Pancreas (tissue), 10 donors: ENCODE results near the gene ZNF71. TPM values are rescaled to one million over a fixed set of nuclear protein-coding genes. Genes with fewer than 3 reads are reported as not detected.
"Not testable (repeated sequence)": the region's sequence is repeated elsewhere in the genome, so short reads cannot be mapped to it uniquely, and the experiment has no call there.

Source experiments
- ATAC-seq, 4 donors: fragments of 200-7000 bp; cut with Tn5 transposase; one replicate each; pipeline versions ENCODE4 v1.8.0 to v1.9.1; 2020; ENCODE audit warnings: mild to moderate bottlenecking in 4 of 4, moderate library complexity in 4 of 4
- DNase-seq, 6 donors: peaks; one replicate each; pipeline ENCODE4 v3.0.0-alpha.2; 2020
- FAIRE-seq: peaks from 2 replicates; lab custom pipeline; 2012; peaks lifted over from hg19 to GRCh38; lab: Jason Lieb, UNC
- H3K27ac ChIP-seq, 4 donors: fragments of 200-600 bp; sonication (generic); 1 replicate in 3 of 4; 2 replicates in 1 of 4; pipeline versions ENCODE4 v1.5.0 to v1.8.0; 2020
- H3K27me3 ChIP-seq, 4 donors: fragments of 200-600 bp; one replicate each; pipeline ENCODE4 v1.8.0; 2021
- H3K36me3 ChIP-seq, 3 donors: fragments of 200-600 bp; sonication (generic) in 1 of 3; one replicate each; pipeline versions ENCODE4 v1.5.0 to v1.8.0; 2020 to 2021
- H3K4me1 ChIP-seq, 3 donors: fragments of 200-600 bp; one replicate each; pipeline ENCODE4 v1.8.0; 2021
- H3K4me3 ChIP-seq, 4 donors: fragments of 200-600 bp; sonication (generic) in 2 of 4; one replicate each; pipeline versions ENCODE4 v1.5.0 to v1.8.0; 2020 to 2021
- H3K9me3 ChIP-seq, 4 donors: fragments of 200-600 bp; one replicate each; pipeline ENCODE4 v1.8.0; 2021
- CTCF ChIP-seq, 4 donors: fragments of 200-600 bp; sonication (generic) in 3 of 4; IDR thresholded peaks; one replicate each; pipeline versions ENCODE4 v1.5.0 to v1.8.0; 2021; ENCODE audit warnings: antibody characterized with exemption in 4 of 4
- WGBS, 2 donors: extraction: QIAGEN DNeasy Blood & Tissue Kit; methylation state at CpG; one replicate each; pipeline ENCODE4 v1.1.7; 2013; 5-methylcytosine and 5-hydroxymethylcytosine counted together
- intact Hi-C, 3 donors: fragments of 100-400 bp; cut with DNase I; formaldehyde crosslinking; loops; one replicate each; pipeline versions ENCODE4 v1.11.1 to v1.14.2; 2022
- polyA plus RNA-seq, 2 donors: library from polyadenylated mRNA; stranded (reverse); fragments of 200-250 nt; gene quantifications; one replicate each; pipeline ENCODE4 v1.2.3, GENCODE V29; 2013
- total RNA-seq, 6 donors: library from RNA; stranded (reverse); fragmentation: NEBNext Ultra II Directional in 4 of 6; extraction: Animal tissue kit (Norgen Biotek cat#: 25700) in 4 of 6; gene quantifications; one replicate each; pipeline versions ENCODE4 v1.2.1 to v1.2.4, GENCODE V29; 2021 to 2023
- donor health status: healthy with polysubstance abuse.
- donor health status: DM: no; HTN: no; CAD: no; lungs with moderate emphysema.
- donor health status: DM: no; HTN: no; CAD: no.
- donor health status: control.
- donor health status: control.
- donor health status: Bipolar disorder and iron deficiency.
- donor health status: DM: yes; HTN: yes; CAD: no.
- donor health status: DM: no; HTN: no; CAD: no.
- donor health status: DM: no; HTN: no; CAD: no.
- donor health status: DM: yes; HTN: yes; CAD: no.

Gene ZNF71
- total and polyA plus RNA-seq, 8 donors, result 1.8 to 4.1 (median 2.0) TPM

DNA sequence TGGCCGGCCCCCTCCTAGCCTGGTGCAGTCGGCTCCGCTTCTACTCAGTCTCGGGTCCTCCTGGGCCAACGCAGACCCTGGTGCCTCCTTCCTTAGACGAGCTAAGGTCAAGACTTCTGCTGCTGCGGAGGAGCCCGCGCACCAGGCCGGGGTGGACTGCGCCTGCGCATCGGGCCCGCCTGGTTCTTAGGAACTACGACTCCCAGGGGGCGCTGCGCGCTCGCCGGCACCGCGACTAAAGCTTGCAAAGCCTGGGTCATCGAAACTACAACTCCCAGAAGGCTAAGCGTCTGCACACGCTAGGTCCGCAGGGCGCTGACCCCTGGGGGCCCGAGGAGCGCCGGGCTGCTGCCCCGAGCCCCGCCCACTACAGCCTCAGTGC is 76.5 kb downstream of the ZNF71 start, which contains the start of gene ZNF835:
Gene ZNF835 (minus strand): TSS at position 145 of the 382 bp plus-strand sequence. CDS start 6,559 bp downstream, outside the sequence.
- Histone ChIP-seq H3K4me1 (no peaks in the 10 kb centered on the region), H3K27ac (peak within 1 kb of the TSS in 2 of 4 donors; percentile 31 to 44), H3K9me3 (no peaks in the 10 kb centered on the region), H3K27me3 (no peaks in the 10 kb centered on the region), H3K4me3 (peak within 1 kb of the TSS; percentile 18 to 61 (median 47)), H3K36me3 (no peaks in the 10 kb centered on the region)
- intact Hi-C loops, result no loop called here
- WGBS, 2 donors, result 0 to 3% methylated on average over 32 of the region's 32 CpGs
- peak in 1 of 4 donors; percentile 15 for TF ChIP-seq CTCF (IDR thresholded peaks at IDR 0.05)
- DNase-seq, result peak; percentile 83 to 95 (median 88)
- ATAC-seq, result peak; percentile 90 to 96 (median 95)
- FAIRE-seq, result no peak

DNA sequence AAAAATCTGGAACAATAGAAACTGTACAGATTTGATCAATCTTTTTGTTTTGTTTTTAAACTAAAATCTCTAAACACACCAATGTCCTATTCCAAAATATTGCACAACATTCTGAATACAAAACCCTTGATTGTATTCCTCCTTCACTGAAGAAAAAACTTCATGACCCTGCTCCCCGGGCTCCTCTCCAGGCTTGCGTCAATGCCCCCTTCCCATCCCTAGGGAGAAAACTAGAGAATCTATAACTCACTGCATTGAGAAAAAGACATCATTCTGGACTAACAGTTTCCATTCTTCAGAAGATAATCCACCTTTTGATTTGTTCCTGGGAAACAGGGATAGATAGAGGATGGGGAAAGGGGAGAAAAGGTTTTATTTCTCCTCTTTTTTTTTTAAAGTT is 77.5 kb downstream of the ZNF71 start:
- H3K27ac ChIP-seq, H3K4me1 ChIP-seq, ATAC-seq, H3K4me3 ChIP-seq, H3K36me3 ChIP-seq, FAIRE-seq, H3K9me3 ChIP-seq, H3K27me3 ChIP-seq, DNase-seq, intact Hi-C loops: not testable (repeated sequence)
- WGBS, 2 donors, result 54 to 67% methylated on average over 2 of the region's 2 CpGs

Other genes with a start within 250 kb of the ZNF71 start
- 1 to 10 TPM; 1.2 to 2.0 (median 1.8) TPM for gene ZNF582, start 201.8 kb upstream of the ZNF71 start, total RNA-seq
- 1 to 10 TPM; 1.6 to 2.6 TPM for gene ZNF582, start 201.8 kb upstream of the ZNF71 start, polyA plus RNA-seq
- gene ZNF583, start 191.0 kb upstream of the ZNF71 start, total RNA-seq, result 1 to 10 TPM; 1.7 to 3.4 (median 2.3) TPM
- 1 to 10 TPM in 1 of 2 donors, under 1 TPM in 1; 0.84 to 1.9 TPM for gene ZNF583, start 191.0 kb upstream of the ZNF71 start, polyA plus RNA-seq
- gene ZNF667, start 118.0 kb upstream of the ZNF71 start, total RNA-seq, result 1 to 10 TPM in 3 of 6 donors, under 1 TPM in 3; 0.54 to 3.3 (median 0.99) TPM
- gene ZNF667, start 118.0 kb upstream of the ZNF71 start, polyA plus RNA-seq, result 1 to 10 TPM; 2.0 to 4.5 TPM
- 1 to 10 TPM in 5 of 6 donors, under 1 TPM in 1; 0.73 to 5.4 (median 2.4) TPM for gene ZNF471, start 87.4 kb upstream of the ZNF71 start, total RNA-seq
- gene ZNF471, start 87.4 kb upstream of the ZNF71 start, polyA plus RNA-seq, result 1 to 10 TPM; 1.9 to 3.5 TPM
- 1 to 10 TPM; 2.1 to 4.8 (median 2.8) TPM for gene ZFP28, start 56.4 kb upstream of the ZNF71 start, total RNA-seq
- 1 to 10 TPM; 2.7 to 4.7 TPM for gene ZFP28, start 56.4 kb upstream of the ZNF71 start, polyA plus RNA-seq
- 1 to 10 TPM; 1.3 to 2.9 (median 1.6) TPM for gene ZNF470, start 27.8 kb upstream of the ZNF71 start, total RNA-seq
- gene ZNF470, start 27.8 kb upstream of the ZNF71 start, polyA plus RNA-seq, result 1 to 10 TPM; 1.5 to 3.0 TPM
- gene SMIM17, start 47.9 kb downstream of the ZNF71 start, total RNA-seq, result under 1 TPM in 3 of 6 donors, not detected in 3; 0.17 to 0.24 (median 0.19) TPM
- under 1 TPM in 1 of 2 donors, not detected in 1; 0.09 TPM for gene SMIM17, start 47.9 kb downstream of the ZNF71 start, polyA plus RNA-seq
- 1 to 10 TPM in 3 of 6 donors, under 1 TPM in 3; 0.86 to 4.8 (median 0.98) TPM for gene ZNF835, start 76.5 kb downstream of the ZNF71 start, total RNA-seq
- under 1 TPM; 0.34 to 0.73 TPM for gene ZNF835, start 76.5 kb downstream of the ZNF71 start, polyA plus RNA-seq
- 1 to 10 TPM; 1.5 to 4.2 (median 2.8) TPM for gene PEG3, start 245.4 kb downstream of the ZNF71 start, total RNA-seq
- gene PEG3, start 245.4 kb downstream of the ZNF71 start, polyA plus RNA-seq, result 1 to 10 TPM; 1.7 to 2.8 TPM
- gene ZIM2, start 245.4 kb downstream of the ZNF71 start, total RNA-seq, result under 1 TPM in 3 of 6 donors, not detected in 3; 0.12 to 0.52 (median 0.13) TPM
- under 1 TPM; 0.08 to 0.09 TPM for gene ZIM2, start 245.4 kb downstream of the ZNF71 start, polyA plus RNA-seq